Mesenchymal stem cell (in vitro differentiated cells and primary cell): ENCODE measurements around the gene LENEP.
"Not testable (repeated sequence)": the region's sequence is repeated elsewhere in the genome, so short reads cannot be mapped to it uniquely, and the experiment has no call there.

Source experiments
- DNase-seq: peaks from one replicate; pipeline ENCODE4 v3.0.0-alpha.2; 2013
- H2AFZ ChIP-seq: one replicate; pipeline ENCODE4 v1.6.1; 2013; ENCODE audit warnings: low read depth, mild to moderate bottlenecking, control low read depth, inconsistent platforms, low read length, moderate library complexity
- H2AK5ac ChIP-seq: 2 replicates; pipeline ENCODE4 v1.6.1; 2013; ENCODE audit warnings: low read length, moderate library complexity, mild to moderate bottlenecking, inconsistent platforms; ENCODE audit not compliant: severe bottlenecking
- H2BK120ac ChIP-seq: one replicate; pipeline ENCODE4 v1.6.1; 2013; ENCODE audit warnings: low read depth, mild to moderate bottlenecking, inconsistent platforms, low read length, moderate library complexity
- H2BK12ac ChIP-seq, 2 experiments: one replicate each; pipeline ENCODE4 v1.6.1; 2013; ENCODE audit warnings: inconsistent platforms in 2 of 2, low read length in 2 of 2, mild to moderate bottlenecking in 2 of 2, moderate library complexity in 2 of 2, control low read depth in 1 of 2
- H2BK15ac ChIP-seq: one replicate; pipeline ENCODE4 v1.6.1; 2013; ENCODE audit warnings: mild to moderate bottlenecking, low read depth, inconsistent platforms; ENCODE audit not compliant: poor library complexity, severe bottlenecking
- H2BK5ac ChIP-seq: 2 replicates; pipeline ENCODE4 v1.6.1; 2013; ENCODE audit warnings: low read depth, mild to moderate bottlenecking, low read length, control low read depth, inconsistent platforms; ENCODE audit not compliant: poor library complexity, severe bottlenecking
- H3K14ac ChIP-seq, 2 experiments: one replicate each; pipeline ENCODE4 v1.6.1; 2013; ENCODE audit warnings: inconsistent platforms in 2 of 2, low read length in 2 of 2, control low read depth in 1 of 2, mild to moderate bottlenecking in 1 of 2, moderate library complexity in 1 of 2
- H3K18ac ChIP-seq, 2 experiments: one replicate each; pipeline ENCODE4 v1.6.1; 2013; ENCODE audit warnings: inconsistent platforms in 2 of 2, low read length in 2 of 2, control low read depth in 1 of 2, low read depth in 1 of 2, mild to moderate bottlenecking in 1 of 2
- H3K23ac ChIP-seq, 2 experiments: one replicate each; pipeline ENCODE4 v1.6.1; 2013; ENCODE audit warnings: inconsistent platforms in 2 of 2, low read length in 2 of 2, mild to moderate bottlenecking in 2 of 2, moderate library complexity in 2 of 2, control low read depth in 1 of 2
- H3K27ac ChIP-seq: 2 replicates; pipeline ENCODE4 v1.5.1; 2013; ENCODE audit warnings: mild to moderate bottlenecking, moderate library complexity, low read length, control low read depth, inconsistent platforms; ENCODE audit not compliant: poor library complexity, severe bottlenecking
- H3K27me3 ChIP-seq, 2 experiments: 2 replicates each; pipeline versions ENCODE4 v1.6.1 to v1.7.0; 2013; ENCODE audit warnings: low read length in 2 of 2, mild to moderate bottlenecking in 2 of 2, moderate library complexity in 2 of 2, control low read depth in 1 of 2, inconsistent platforms in 1 of 2; ENCODE audit not compliant: control insufficient read depth in 1 of 2, insufficient read depth in 1 of 2
- H3K36me3 ChIP-seq, 2 experiments: 2 replicates each; pipeline versions ENCODE4 v1.6.1 to v1.7.0; 2013; ENCODE audit warnings: low read length in 2 of 2, control low read depth in 1 of 2, inconsistent platforms in 1 of 2, low read depth in 1 of 2, mild to moderate bottlenecking in 1 of 2; ENCODE audit not compliant: insufficient read depth in 2 of 2, control insufficient read depth in 1 of 2
- H3K4ac ChIP-seq, 2 experiments: one replicate each; pipeline ENCODE4 v1.6.1; 2013; ENCODE audit warnings: inconsistent platforms in 2 of 2, low read length in 2 of 2, mild to moderate bottlenecking in 2 of 2, moderate library complexity in 2 of 2, control low read depth in 1 of 2, low read depth in 1 of 2
- H3K4me1 ChIP-seq: 2 replicates; pipeline ENCODE4 v1.6.1; 2013; ENCODE audit warnings: low read depth, low read length, control low read depth; ENCODE audit not compliant: control insufficient read depth, insufficient read depth
- H3K4me2 ChIP-seq: 2 replicates; pipeline ENCODE4 v1.6.1; 2013; ENCODE audit warnings: low read length, mild to moderate bottlenecking, inconsistent platforms; ENCODE audit not compliant: poor library complexity, severe bottlenecking
- H3K4me3 ChIP-seq, 2 experiments: 2 replicates each; pipeline versions ENCODE4 v1.5.1 to v1.7.0; 2013; ENCODE audit warnings: low read length in 2 of 2, mild to moderate bottlenecking in 2 of 2, control low read depth in 1 of 2, low read depth in 1 of 2; ENCODE audit not compliant: insufficient read depth in 1 of 2
- H3K79me1 ChIP-seq: replicated peaks from 2 replicates; pipeline ENCODE4 v1.6.1; 2013; ENCODE audit warnings: mild to moderate bottlenecking, control low read depth, low read length, inconsistent platforms; ENCODE audit not compliant: poor library complexity, severe bottlenecking
- H3K9ac ChIP-seq: 2 replicates; pipeline ENCODE4 v1.7.0; 2013; ENCODE audit warnings: mild to moderate bottlenecking, low read length, moderate library complexity
- H3K9me3 ChIP-seq: 2 replicates; pipeline ENCODE4 v1.7.0; 2013; ENCODE audit warnings: mild to moderate bottlenecking, low read length; ENCODE audit not compliant: control insufficient read depth
- H4K8ac ChIP-seq: one replicate; pipeline ENCODE4 v1.6.1; 2013; ENCODE audit warnings: inconsistent platforms, mild to moderate bottlenecking, low read length, moderate library complexity
- H4K91ac ChIP-seq: one replicate; pipeline ENCODE4 v1.6.1; 2013; ENCODE audit warnings: mild to moderate bottlenecking, low read length, inconsistent platforms
- WGBS: methylation state at CpG from one replicate; pipeline ENCODE4 v1.1.7; 2013; ENCODE audit warnings: mixed read lengths; 5-methylcytosine and 5-hydroxymethylcytosine counted together

LENEP gene

GRCh38 chr1:154992721-154993571 is 440 bp upstream of the LENEP start:
- peak overlapping the region in 1 of 2 experiments; percentile 11 for H2BK12ac ChIP-seq
- no peak overlapping the region for H3K4me3 ChIP-seq
- peak overlapping the region; percentile 57 for H4K91ac ChIP-seq
- no peak overlapping the region for H3K9ac ChIP-seq
- H2BK120ac ChIP-seq = no peak overlapping the region
- H2BK15ac ChIP-seq = no peak overlapping the region
- H3K14ac ChIP-seq = no peak overlapping the region
- no peak overlapping the region for H3K4me2 ChIP-seq
- peak overlapping the region; percentile 66 for H4K8ac ChIP-seq
- peaks cover 19% of the 10 kb centered on the region for H3K4me1 ChIP-seq
- WGBS = 95% methylated on average over 10 of the region's 14 CpGs
- H2BK5ac ChIP-seq = no peak overlapping the region
- peaks cover 25% of the 10 kb centered on the region for H3K79me1 ChIP-seq
- peaks cover 35 to 37% of the 10 kb centered on the region in 2 experiments for H3K36me3 ChIP-seq
- H3K4ac ChIP-seq = no peak overlapping the region
- no peaks in the 10 kb centered on the region for H3K27me3 ChIP-seq
- no peak overlapping the region for H3K23ac ChIP-seq
- H3K18ac ChIP-seq = peak overlapping the region in 1 of 2 experiments; percentile 29
- no peak overlapping the region for H3K27ac ChIP-seq
- no peak overlapping the region for H2AK5ac ChIP-seq
- DNase-seq = peak; percentile 50
- no peaks in the 10 kb centered on the region for H3K9me3 ChIP-seq
- no peak overlapping the region for H2AFZ ChIP-seq

GRCh38 chr1:154994269-154994587 is 842 bp downstream of the LENEP start:
- peaks cover 22 to 26% of the 10 kb centered on the region in 2 experiments for H3K36me3 ChIP-seq
- H3K18ac ChIP-seq = no peak overlapping the region
- no peak for DNase-seq
- no peak overlapping the region for H2BK120ac ChIP-seq
- H2BK5ac ChIP-seq = no peak overlapping the region
- 97% methylated on average over 1 of the region's 1 CpG for WGBS
- H3K27ac ChIP-seq = no peak overlapping the region
- no peak overlapping the region for H2AK5ac ChIP-seq
- H3K9ac ChIP-seq = no peak overlapping the region
- no peaks in the 10 kb centered on the region for H3K27me3 ChIP-seq
- no peak overlapping the region for H3K4me2 ChIP-seq
- no peak overlapping the region for H2BK15ac ChIP-seq
- H2AFZ ChIP-seq = no peak overlapping the region
- peaks cover 18% of the 10 kb centered on the region for H3K79me1 ChIP-seq
- H3K14ac ChIP-seq = no peak overlapping the region
- no peak overlapping the region for H2BK12ac ChIP-seq
- H3K4me3 ChIP-seq = no peak overlapping the region
- H3K9me3 ChIP-seq = no peaks in the 10 kb centered on the region
- no peak overlapping the region for H3K4ac ChIP-seq
- H4K8ac ChIP-seq = no peak overlapping the region
- peaks cover 24% of the 10 kb centered on the region for H3K4me1 ChIP-seq
- no peak overlapping the region for H3K23ac ChIP-seq
- H4K91ac ChIP-seq = no peak overlapping the region

- Histone ChIP-seq H4K8ac (no peak overlapping the region), H2AFZ (no peak overlapping the region), H3K4me2 (no peak overlapping the region), H4K91ac (no peak overlapping the region), H2BK120ac (no peak overlapping the region), H3K36me3 (peaks cover 18 to 23% of the 10 kb centered on the region in 2 experiments), H2BK15ac (no peak overlapping the region), H3K4ac (peak overlapping the region in 1 of 2 experiments; percentile 62), H3K14ac (no peak overlapping the region), H3K23ac (no peak overlapping the region), H3K9me3 (no peaks in the 10 kb centered on the region), H3K4me3 (no peak overlapping the region), H3K27ac (no peak overlapping the region), H2BK5ac (no peak overlapping the region), H3K79me1 (peaks cover 14% of the 10 kb centered on the region), H3K18ac (no peak overlapping the region), H3K4me1 (peaks cover 24% of the 10 kb centered on the region), H2AK5ac (peak overlapping the region; percentile 36), H3K9ac (no peak overlapping the region), H3K27me3 (no peaks in the 10 kb centered on the region), H2BK12ac (no peak overlapping the region)
- no peak for DNase-seq
- WGBS = 95% methylated on average over 3 of the region's 3 CpGs
Observed at GRCh38 chr1:154994591-154994990, 1.2 kb downstream of the LENEP start.

- not testable (repeated sequence) for H4K8ac ChIP-seq, H3K4me2 ChIP-seq, H3K14ac ChIP-seq, H2BK12ac ChIP-seq, H3K9me3 ChIP-seq, H3K79me1 ChIP-seq, H2BK5ac ChIP-seq, H2BK120ac ChIP-seq, H2BK15ac ChIP-seq, H3K4me3 ChIP-seq, H3K27ac ChIP-seq, H2AK5ac ChIP-seq, H3K27me3 ChIP-seq, H3K4ac ChIP-seq, H4K91ac ChIP-seq, H3K18ac ChIP-seq, H3K23ac ChIP-seq, H2AFZ ChIP-seq
- Histone ChIP-seq H3K4me1 (peaks cover 27% of the 10 kb centered on the region), H3K36me3 (peaks cover 10 to 14% of the 10 kb centered on the region in 2 experiments), H3K9ac (peak overlapping the region; percentile 30)
- peak; percentile 89 for DNase-seq
- WGBS = 71% methylated on average over 5 of the region's 13 CpGs
Observed at GRCh38 chr1:154995301-154995983, 2.1 kb downstream of the LENEP start.
